T-cell (primary cell): ENCODE data around the gene SLC16A6. TPM values are rescaled to one million over a fixed set of nuclear protein-coding genes. Genes with fewer than 3 reads are reported as not detected.

Source experiments
- total RNA-seq, 35 experiments: library from RNA in 6 of 35; stranded (reverse) in 6 of 35; fragments of 120-200 nt in 1 of 35; gene quantifications; one replicate each; pipeline versions ENCODE4 v1.2.1 to v1.2.4 and lab custom pipeline; 2013 to 2026

SLC16A6 gene
- total RNA-seq, 5 donors from 2014 or later (not counting 1 experiment from before 2014, with no cell fraction given), result 4.4 to 10.5 (median 7.0) TPM

Other genes with a start within 250 kb of the SLC16A6 start
- 10 to 100 TPM; 50.9 to 81.8 (median 60.5) TPM for gene AMZ2, start 43.1 kb downstream of the SLC16A6 start, total RNA-seq
- 10 to 100 TPM; 14.5 to 22.9 (median 17.8) TPM for gene ARSG, start 368 bp upstream of the SLC16A6 start, total RNA-seq
- 10 to 100 TPM in 2 of 5 donors, 1 to 10 TPM in 3; 5.4 to 11.8 (median 9.7) TPM for gene WIPI1, start 166.4 kb upstream of the SLC16A6 start, total RNA-seq
- 100 to 1,000 TPM; 128 to 175 (median 162) TPM for gene PRKAR1A, start 221.3 kb upstream of the SLC16A6 start, total RNA-seq